Activated CD8-positive, alpha-beta memory T cell treated with anti-CD3 and anti-CD28 coated beads for 1 hour (primary cell): ENCODE data around the gene DPH6.

Experiments
- DNase-seq, 2 donors: peaks; one replicate each; pipeline ENCODE4 v3.0.0-alpha.2; 2020; ENCODE audit warnings: low read depth in 1 of 2; ENCODE audit errors: extremely low read depth in 1 of 2

The DPH6 gene

GRCh38 chr15:35487417-35487816, 58.5 kb downstream of the DPH6 start:
- no peak for DNase-seq

- no peak for DNase-seq
These were observed 59.7 kb downstream of the DPH6 start for GRCh38 chr15:35486296-35486695.

- no peak for DNase-seq
These were observed 60.6 kb downstream of the DPH6 start for GRCh38 chr15:35485411-35485810.

GRCh38 chr15:35484231-35484945, 61.6 kb downstream of the DPH6 start:
- no peak for DNase-seq

- no peak for DNase-seq
These were observed 64.0 kb downstream of the DPH6 start for GRCh38 chr15:35481992-35482391.

- DNase-seq, result no peak
These were observed 64.9 kb downstream of the DPH6 start for GRCh38 chr15:35481064-35481463.

- DNase-seq, result no peak
These were observed 66.5 kb downstream of the DPH6 start for GRCh38 chr15:35479423-35479822.

GRCh38 chr15:35477312-35478262, 68.4 kb downstream of the DPH6 start:
- no peak for DNase-seq

- no peak for DNase-seq
These were observed 74.9 kb downstream of the DPH6 start for GRCh38 chr15:35471024-35471423.

- DNase-seq, result no peak
These were observed 75.5 kb downstream of the DPH6 start for GRCh38 chr15:35470441-35470840.

- DNase-seq, result no peak
These were observed 79.5 kb downstream of the DPH6 start for GRCh38 chr15:35466476-35466875.

- DNase-seq, result no peak
These were observed 80.2 kb downstream of the DPH6 start for GRCh38 chr15:35465783-35466182.

GRCh38 chr15:35460616-35461015, 85.3 kb downstream of the DPH6 start:
- no peak for DNase-seq

GRCh38 chr15:35458176-35458856, 87.6 kb downstream of the DPH6 start:
- DNase-seq, result no peak

- no peak for DNase-seq
These were observed 90.8 kb downstream of the DPH6 start for GRCh38 chr15:35455201-35455600.

GRCh38 chr15:35450492-35450891, 95.5 kb downstream of the DPH6 start:
- no peak for DNase-seq

- DNase-seq, result no peak
These were observed 97.7 kb downstream of the DPH6 start for GRCh38 chr15:35448294-35448693.

GRCh38 chr15:35445891-35446290, 100.1 kb downstream of the DPH6 start:
- DNase-seq, result no peak

GRCh38 chr15:35444557-35445204, 101.3 kb downstream of the DPH6 start:
- DNase-seq, result no peak

- no peak for DNase-seq
These were observed 102.6 kb downstream of the DPH6 start for GRCh38 chr15:35443376-35443775.

- no peak for DNase-seq
These were observed 103.2 kb downstream of the DPH6 start for GRCh38 chr15:35442742-35443141.
